H1 (cell line): ENCODE results near the gene PCDHA13. TPM values are rescaled to one million over a fixed set of nuclear protein-coding genes. Genes with fewer than 3 reads are reported as not detected.

Source experiments
- CTCF ChIA-PET: fragments of 300-600 bp; sonication (Branson Sonifier 250); formaldehyde crosslinking; loops from one replicate; lab custom pipeline; 2021; ENCODE audit not compliant: partially characterized antibody; lab: Charles Lee
- POLR2A ChIA-PET: fragments of 300-600 bp; sonication (Branson Sonifier 250); formaldehyde crosslinking; loops from one replicate; lab custom pipeline; 2021; ENCODE audit warnings: inconsistent platforms; ENCODE audit not compliant: partially characterized antibody; lab: Charles Lee
- DNase-seq, 2 experiments: peaks; one replicate each; pipeline versions ENCODE4 v3.0.0 to v3.0.0-alpha.2; 2010 to 2022; ENCODE audit warnings: low spot score in 2 of 2, low read depth in 1 of 2, mixed read lengths in 1 of 2
- FAIRE-seq: peaks from 2 replicates; lab custom pipeline; 2011; peaks lifted over from hg19 to GRCh38; lab: Jason Lieb, UNC
- H2AFZ ChIP-seq: 2 replicates; pipeline ENCODE4 v1.8.1; 2012; ENCODE audit warnings: low read length, inconsistent platforms
- H2AK5ac ChIP-seq: 2 replicates; pipeline ENCODE4 v1.6.1; 2013; ENCODE audit warnings: low read depth, low read length
- H2BK120ac ChIP-seq: replicated peaks from 2 replicates; pipeline ENCODE3; 2013; ENCODE audit warnings: low read depth, low read length, inconsistent platforms
- H2BK12ac ChIP-seq: 2 replicates; pipeline ENCODE4 v1.6.1; 2013; ENCODE audit warnings: low read depth, low read length
- H2BK15ac ChIP-seq: 2 replicates; pipeline ENCODE4 v1.6.1; 2013; ENCODE audit warnings: low read length
- H2BK20ac ChIP-seq: 2 replicates; pipeline ENCODE4 v1.6.1; 2013; ENCODE audit warnings: low read length
- H2BK5ac ChIP-seq: 2 replicates; pipeline ENCODE4 v1.6.1; 2013; ENCODE audit warnings: low read depth, low read length
- H3K14ac ChIP-seq: 2 replicates; pipeline ENCODE4 v1.6.1; 2013; ENCODE audit warnings: inconsistent platforms; ENCODE audit not compliant: insufficient read length
- H3K18ac ChIP-seq: 2 replicates; pipeline ENCODE4 v1.6.1; 2013; ENCODE audit warnings: low read length; ENCODE audit errors: extremely low read depth
- H3K23ac ChIP-seq: 2 replicates; pipeline ENCODE4 v1.6.1; 2013; ENCODE audit warnings: inconsistent platforms; ENCODE audit not compliant: insufficient read length
- H3K23me2 ChIP-seq: 2 replicates; pipeline ENCODE4 v1.6.1; 2013; ENCODE audit warnings: low read depth, low read length
- H3K27ac ChIP-seq: 2 replicates; pipeline ENCODE4 v1.6.1; 2011; ENCODE audit warnings: low read depth, low read length, inconsistent platforms
- H3K27me3 ChIP-seq, 4 experiments: replicated peaks in 1 of 4; 1 replicate in 1 of 4; 2 replicates in 3 of 4; pipeline versions ENCODE4 v1.6.1 to v1.8.1; 2011 to 2013; ENCODE audit warnings: low read length in 3 of 4, mild to moderate bottlenecking in 3 of 4, inconsistent platforms in 2 of 4, mixed read lengths in 2 of 4, moderate library complexity in 1 of 4; ENCODE audit not compliant: control insufficient read depth in 3 of 4, insufficient read depth in 3 of 4; ENCODE audit errors: extremely low read depth in 1 of 4
- H3K36me3 ChIP-seq, 4 experiments: 2 replicates each; pipeline versions ENCODE4 v1.6.1 to v1.8.1; 2011 to 2013; ENCODE audit warnings: mild to moderate bottlenecking in 4 of 4, low read length in 3 of 4, moderate library complexity in 2 of 4, control low read depth in 1 of 4, inconsistent platforms in 1 of 4; ENCODE audit not compliant: insufficient read depth in 4 of 4, control insufficient read depth in 2 of 4
- H3K4ac ChIP-seq: replicated peaks from 2 replicates; pipeline ENCODE3; 2013; ENCODE audit warnings: low read length, low read depth, mixed read lengths, inconsistent platforms; ENCODE audit not compliant: insufficient read length
- H3K4me1 ChIP-seq, 4 experiments: replicated peaks in 1 of 4; 1 replicate in 1 of 4; 2 replicates in 3 of 4; pipeline versions ENCODE4 v1.6.1 to v1.8.1; 2011 to 2013; ENCODE audit warnings: low read length in 3 of 4, inconsistent platforms in 2 of 4, mixed read lengths in 1 of 4; ENCODE audit not compliant: insufficient read depth in 4 of 4, control insufficient read depth in 3 of 4
- H3K4me2 ChIP-seq, 2 experiments: 2 replicates each; pipeline versions ENCODE4 v1.6.1 to v1.8.1; 2011 to 2013; ENCODE audit warnings: low read depth in 2 of 2, low read length in 2 of 2, control low read depth in 1 of 2, inconsistent platforms in 1 of 2, mild to moderate bottlenecking in 1 of 2; ENCODE audit not compliant: insufficient read depth in 1 of 2
- H3K4me3 ChIP-seq, 4 experiments: fragments of 200-600, 300-600 bp in 1 of 4; sonication (generic), shearing (Covaris generic), sonication (Bioruptor Twin) in 1 of 4; 2 replicates each; pipeline versions ENCODE4 v1.5.1 to v1.8.1; 2011 to 2016; ENCODE audit warnings: low read length in 4 of 4, low read depth in 3 of 4, control low read depth in 2 of 4, inconsistent platforms in 2 of 4, mild to moderate bottlenecking in 2 of 4, mixed read lengths in 1 of 4, moderate library complexity in 1 of 4; ENCODE audit not compliant: insufficient read depth in 2 of 4; ENCODE audit errors: extremely low read depth in 1 of 4
- H3K56ac ChIP-seq: replicated peaks from 2 replicates; pipeline ENCODE3; 2013; ENCODE audit warnings: low read depth, mild to moderate bottlenecking, mixed read lengths, low read length, inconsistent platforms; ENCODE audit not compliant: insufficient read length
- H3K79me1 ChIP-seq: 2 replicates; pipeline ENCODE4 v1.6.1; 2013; ENCODE audit warnings: low read depth, low read length, control low read depth
- H3K79me2 ChIP-seq, 2 experiments: 2 replicates each; pipeline versions ENCODE4 v1.6.1 to v1.8.1; 2012 to 2013; ENCODE audit warnings: low read length in 2 of 2, mild to moderate bottlenecking in 2 of 2, inconsistent platforms in 1 of 2; ENCODE audit not compliant: insufficient read depth in 2 of 2, control insufficient read depth in 1 of 2
- H3K9ac ChIP-seq, 4 experiments: replicated peaks in 1 of 4; 1 replicate in 1 of 4; 2 replicates in 3 of 4; pipeline versions ENCODE4 v1.6.1 to v1.8.1; 2011 to 2013; ENCODE audit warnings: low read depth in 3 of 4, low read length in 3 of 4, control low read depth in 2 of 4, mild to moderate bottlenecking in 2 of 4, moderate library complexity in 2 of 4, inconsistent platforms in 1 of 4; ENCODE audit errors: extremely low read depth in 1 of 4
- H3K9me3 ChIP-seq, 2 experiments: 2 replicates each; pipeline versions ENCODE4 v1.6.1 to v1.8.1; 2012 to 2013; ENCODE audit warnings: mild to moderate bottlenecking in 2 of 2, moderate library complexity in 2 of 2, control low read depth in 1 of 2, inconsistent platforms in 1 of 2, low read depth in 1 of 2, low read length in 1 of 2, mixed read lengths in 1 of 2; ENCODE audit not compliant: insufficient read depth in 2 of 2
- H4K20me1 ChIP-seq, 2 experiments: replicated peaks in 1 of 2; 2 replicates each; pipeline versions ENCODE3 to v1.8.1; 2011 to 2013; ENCODE audit warnings: inconsistent platforms in 2 of 2, low read length in 2 of 2, mild to moderate bottlenecking in 1 of 2; ENCODE audit not compliant: insufficient read depth in 2 of 2, control insufficient read depth in 1 of 2
- H4K5ac ChIP-seq: 2 replicates; pipeline ENCODE4 v1.6.1; 2013; ENCODE audit warnings: low read length, low read depth, mixed read lengths, inconsistent platforms; ENCODE audit not compliant: insufficient read length
- H4K8ac ChIP-seq: 2 replicates; pipeline ENCODE4 v1.8.0; 2013; ENCODE audit warnings: mild to moderate bottlenecking, moderate library complexity, low read length, inconsistent platforms; ENCODE audit not compliant: insufficient read depth; ENCODE audit errors: extremely low read depth
- H4K91ac ChIP-seq: replicated peaks from 2 replicates; pipeline ENCODE3; 2013; ENCODE audit warnings: low read length, mixed read lengths, inconsistent platforms; ENCODE audit not compliant: insufficient read length
- BCL11A ChIP-seq, 2 experiments: IDR thresholded peaks; one replicate each; pipeline ENCODE4 v1.6.1; 2011; ENCODE audit warnings: low read depth in 2 of 2, low read length in 2 of 2, mild to moderate bottlenecking in 2 of 2
- CBX5 ChIP-seq: fragments of 300-800, 300-1000 bp; sonication (generic); IDR thresholded peaks from 2 replicates; pipeline ENCODE4 v1.7.1; 2016; ENCODE audit warnings: antibody characterized with exemption, low read length, low read depth
- CHD1 ChIP-seq: IDR thresholded peaks from 2 replicates; pipeline ENCODE4 v1.6.1; 2012; ENCODE audit warnings: low read depth, low read length, improper control_type of control experiment
- CTBP2 ChIP-seq: IDR thresholded peaks from 2 replicates; pipeline ENCODE4 v1.7.0; 2011; ENCODE audit warnings: borderline replicate concordance, mild to moderate bottlenecking, moderate library complexity, mixed read lengths, low read length; ENCODE audit not compliant: insufficient read depth, insufficient read length
- GABPA ChIP-seq: IDR thresholded peaks from 2 replicates; pipeline ENCODE4 v1.6.1; 2011; ENCODE audit warnings: mild to moderate bottlenecking, low read length, moderate library complexity, borderline replicate concordance; ENCODE audit not compliant: insufficient read depth
- JUND ChIP-seq: IDR thresholded peaks from 2 replicates; pipeline ENCODE4 v1.6.1; 2011; ENCODE audit warnings: mild to moderate bottlenecking, improper control_type of control experiment, low read length
- KDM1A ChIP-seq: fragments of 200-600, 300-600 bp; sonication (generic); IDR thresholded peaks from 2 replicates; pipeline ENCODE4 v1.7.1; 2016; ENCODE audit warnings: mild to moderate bottlenecking, low read length, borderline replicate concordance
- KDM4A ChIP-seq: IDR thresholded peaks from one replicate; pipeline ENCODE4 v1.7.1; 2012; ENCODE audit warnings: low read depth, mild to moderate bottlenecking, moderate library complexity, low read length, inconsistent platforms; ENCODE audit not compliant: severe bottlenecking
- SIN3A ChIP-seq, 2 experiments: IDR thresholded peaks in 1 of 2; conservative IDR thresholded peaks in 1 of 2; 2 replicates each; pipeline ENCODE4 v1.6.1; 2011 to 2012; ENCODE audit warnings: low read length in 2 of 2, improper control_type of control experiment in 1 of 2, low read depth in 1 of 2, mild to moderate bottlenecking in 1 of 2
- SIRT6 ChIP-seq: IDR thresholded peaks from one replicate; pipeline ENCODE4 v1.7.1; 2012; ENCODE audit warnings: low read length, inconsistent platforms
- SP2 ChIP-seq: IDR thresholded peaks from 2 replicates; pipeline ENCODE4 v1.6.1; 2012; ENCODE audit warnings: mild to moderate bottlenecking, low read length, inconsistent platforms
- SP4 ChIP-seq: IDR thresholded peaks from 2 replicates; pipeline ENCODE4 v1.6.1; 2012; ENCODE audit warnings: low read length, inconsistent platforms
- SRF ChIP-seq: IDR thresholded peaks from 2 replicates; pipeline ENCODE4 v1.6.1; 2011; ENCODE audit warnings: mild to moderate bottlenecking, low read depth, low read length, moderate library complexity
- TAF1 ChIP-seq: IDR thresholded peaks from 2 replicates; pipeline ENCODE4 v1.6.1; 2011; ENCODE audit warnings: mild to moderate bottlenecking, low read depth, low read length
- TBP ChIP-seq: IDR thresholded peaks from 2 replicates; pipeline ENCODE4 v1.6.1; 2011; ENCODE audit warnings: low read depth, low read length, improper control_type of control experiment
- YY1 ChIP-seq: IDR thresholded peaks from 2 replicates; pipeline ENCODE4 v1.6.1; 2011; ENCODE audit warnings: low read depth, mild to moderate bottlenecking, low read length
- WGBS, 2 experiments: shearing (Covaris generic) in 1 of 2; methylation state at CpG; one replicate each; pipeline versions ENCODE4 v1.1.6 to v1.1.7; 2013 to 2015; ENCODE audit warnings: low lambda C conversion rate in 2 of 2, mixed read lengths in 2 of 2, inconsistent platforms in 1 of 2, low coverage in 1 of 2, missing lambda C conversion rate in 1 of 2; ENCODE audit not compliant: insufficient replicate concordance in 2 of 2, insufficient coverage in 1 of 2, insufficient read length in 1 of 2; ENCODE audit errors: extremely low coverage in 1 of 2, missing lambda C conversion rate in 1 of 2; 5-methylcytosine and 5-hydroxymethylcytosine counted together
- polyA plus RNA-seq, 7 experiments: library from polyadenylated mRNA; depleted of rRNA in 3 of 7; stranded (reverse) in 5 of 7; unstranded in 2 of 7; fragments of >200 nt in 5 of 7; fragments of 200-250 nt in 2 of 7; gene quantifications; 1 replicate in 5 of 7; 2 replicates in 1 of 7; 4 replicates in 1 of 7; pipeline versions ENCODE4 v1.2.1 to v1.2.3, GENCODE V29; 2011 to 2013; ENCODE audit warnings: missing spikeins in 2 of 7, mixed read lengths in 2 of 7
- total RNA-seq: library from RNA; stranded (reverse); fragmentation: NEBNext Ultra II Directional; extraction: Animal tissue kit (Norgen Biotek cat#: 25700); gene quantifications from 2 replicates; pipeline ENCODE4 v1.2.1, GENCODE V29; 2021

The PCDHA13 gene
- total and polyA plus RNA-seq, 2 of the 8 experiments (the other 6 are each of a cell fraction or from before 2014, with no cell fraction given), result 1.2 to 1.3 TPM

GRCh38 chr5:140923601-140924000 lies 41.7 kb downstream of the PCDHA13 start:
- ChIA-PET POLR2A (no interaction called here), CTCF (interaction anchor here (3.2 kb wide), 1 partner anchor 117 kb away, joined by 18 read pairs; no protein-coding TSS in a partner anchor)
- H3K56ac ChIP-seq, result no peak overlapping the region
- H2AK5ac ChIP-seq, result no peak overlapping the region
- H2BK15ac ChIP-seq, result no peak overlapping the region
- no peak overlapping the region for H2BK120ac ChIP-seq
- no peaks in the 10 kb centered on the region; the same call in 1 of the 2 replicates for H3K79me1 ChIP-seq
- H4K91ac ChIP-seq, result no peak overlapping the region
- H2BK5ac ChIP-seq, result no peak overlapping the region
- no peak overlapping the region for H4K5ac ChIP-seq
- no peak overlapping the region for H2BK20ac ChIP-seq
- H3K9ac ChIP-seq, result no peak overlapping the region
- peaks cover 0 to 19% (median 15%) of the 10 kb centered on the region in 4 experiments; a peak in 6 of 7 replicates for H3K27me3 ChIP-seq
- no peaks in the 10 kb centered on the region for H3K79me2 ChIP-seq
- no peak overlapping the region for H4K8ac ChIP-seq
- no peak overlapping the region for H3K4ac ChIP-seq
- H3K14ac ChIP-seq, result no peak overlapping the region
- H3K9me3 ChIP-seq, result no peaks in the 10 kb centered on the region
- H3K23ac ChIP-seq, result no peak overlapping the region
- peaks cover 0 to 15% (median 10%) of the 10 kb centered on the region in 4 experiments; a peak in 6 of 7 replicates for H3K4me1 ChIP-seq
- DNase-seq, result no peak
- H3K4me2 ChIP-seq, result no peak overlapping the region
- no peak overlapping the region for H2AFZ ChIP-seq
- H2BK12ac ChIP-seq, result no peak overlapping the region
- FAIRE-seq, result no peak
- 85% methylated on average over 4 of the region's 4 CpGs; no CpG with 5 or more reads in 1 of the 2 experiments for WGBS, 2 experiments
- no peaks in the 10 kb centered on the region for H3K36me3 ChIP-seq
- peaks cover 20% of the 10 kb centered on the region for H3K23me2 ChIP-seq
- H3K18ac ChIP-seq, result no peak overlapping the region
- H3K27ac ChIP-seq, result no peak overlapping the region
- H4K20me1 ChIP-seq, result peaks cover 9 to 12% of the 10 kb centered on the region in 2 experiments
- H3K4me3 ChIP-seq, result no peak overlapping the region
- TF ChIP-seq TAF1, result no peak
- no peak for TF ChIP-seq CBX5
- no peak for TF ChIP-seq CTBP2
- no peak for TF ChIP-seq GABPA
- no peak for TF ChIP-seq KDM1A
- TF ChIP-seq TBP, result no peak
- TF ChIP-seq SP4, result no peak
- TF ChIP-seq SIN3A (conservative IDR thresholded peaks at IDR 0.05 in 1 of 2, IDR thresholded peaks at IDR 0.05 in 1 of 2; ENCODE audit: low read depth in 1 of 2, low read length in 2 of 2), result no peak
- TF ChIP-seq CHD1, result no peak
- TF ChIP-seq YY1, result no peak
- TF ChIP-seq SRF, result no peak
- TF ChIP-seq KDM4A, result no peak
- no peak for TF ChIP-seq BCL11A (IDR thresholded peaks at IDR 0.05; ENCODE audit: low read depth in 2 of 2, low read length in 2 of 2)
- TF ChIP-seq SIRT6, result no peak
- TF ChIP-seq SP2, result no peak
- no peak for TF ChIP-seq JUND
